Left lung (tissue), 10 donors: Measurements from ENCODE around the gene TRIM59. TPM values are rescaled to one million over a fixed set of nuclear protein-coding genes. Genes with fewer than 3 reads are reported as not detected.
A peak's percentile ranks its signal among the peaks of the same experiment; 100 is the strongest.

Source experiments
- ATAC-seq: fragments of 200-7000 bp; cut with Tn5 transposase; one replicate; pipeline ENCODE4 v1.9.1; 2020; ENCODE audit warnings: moderate library complexity
- DNase-seq, 4 donors: peaks; one replicate each; pipeline ENCODE4 v3.0.0-alpha.2; 2013 to 2020
- H3K27ac ChIP-seq, 2 donors: fragments of 200-600 bp; sonication (generic) in 1 of 2; one replicate each; pipeline versions ENCODE4 v1.5.0 to v1.8.0; 2020 to 2021
- H3K27me3 ChIP-seq, 2 donors: fragments of 200-600 bp; sonication (generic) in 1 of 2; one replicate each; pipeline versions ENCODE4 v1.5.0 to v1.8.0; 2020 to 2021
- H3K36me3 ChIP-seq, 2 donors: fragments of 200-600 bp; sonication (generic) in 1 of 2; one replicate each; pipeline versions ENCODE4 v1.5.0 to v1.8.0; 2020 to 2021
- H3K4me1 ChIP-seq, 2 donors: fragments of 200-600 bp; one replicate each; pipeline ENCODE4 v1.8.0; 2021
- H3K4me3 ChIP-seq, 2 donors: fragments of 200-600 bp; sonication (generic) in 1 of 2; one replicate each; pipeline versions ENCODE4 v1.5.0 to v1.8.0; 2020 to 2021; ENCODE audit warnings: mild to moderate bottlenecking in 1 of 2
- H3K9me3 ChIP-seq, 2 donors: fragments of 200-600 bp; sonication (generic) in 1 of 2; one replicate each; pipeline versions ENCODE4 v1.5.0 to v1.8.0; 2020 to 2021
- CTCF ChIP-seq, 2 donors: fragments of 200-600 bp; sonication (generic) in 1 of 2; IDR thresholded peaks; one replicate each; pipeline versions ENCODE4 v1.5.0 to v1.8.0; 2021; ENCODE audit warnings: antibody characterized with exemption in 2 of 2
- intact Hi-C, 2 donors: fragments of 100-400 bp; cut with DNase I; formaldehyde crosslinking; loops; one replicate each; pipeline versions ENCODE4 v1.11.2 to v1.14.2; 2022
- polyA plus RNA-seq, 6 donors: library from polyadenylated mRNA; unstranded; fragments of 120-200 nt; gene quantifications; one replicate each; pipeline ENCODE4 v1.2.1, GENCODE V29; 2013; ENCODE audit not compliant: insufficient read length in 6 of 6
- total RNA-seq, 2 donors: library from RNA; stranded (reverse); fragmentation: NEBNext Ultra II Directional; extraction: Animal tissue kit (Norgen Biotek cat#: 25700); gene quantifications; one replicate each; pipeline ENCODE4 v1.2.1, GENCODE V29; 2021
- donor health status: DM: no; HTN: yes; CAD: no.
- donor health status: DM: no; HTN: no; CAD: no.

The TRIM59 gene
- total and polyA plus RNA-seq, 8 donors = 4.3 to 29.3 (median 20.6) TPM

GRCh38 chr3:160417311-160417710 lies 32.3 kb downstream of the TRIM59 start:
- intact Hi-C loops = no loop called here
- Histone ChIP-seq H3K9me3 (no peaks in the 10 kb centered on the region), H3K4me3 (no peak overlapping the region), H3K27me3 (no peaks in the 10 kb centered on the region), H3K27ac (no peak overlapping the region), H3K4me1 (peaks cover 0 to 5% of the 10 kb centered on the region in 2 donors), H3K36me3 (peaks cover 0 to 84% of the 10 kb centered on the region in 2 donors)
- DNase-seq = no peak
- ATAC-seq = no peak
- no peak for TF ChIP-seq CTCF (IDR thresholded peaks at IDR 0.05)

GRCh38 chr3:160413613-160414248 lies 35.9 kb downstream of the TRIM59 start:
- H3K9me3 ChIP-seq = no peaks in the 10 kb centered on the region
- peaks cover 0 to 55% of the 10 kb centered on the region in 2 donors for H3K36me3 ChIP-seq
- no peak overlapping the region for H3K4me3 ChIP-seq
- peak; percentile 81 to 87 for TF ChIP-seq CTCF (IDR thresholded peaks at IDR 0.05)
- peak; percentile 94 for ATAC-seq
- intact Hi-C loops = no loop called here
- H3K27me3 ChIP-seq = no peaks in the 10 kb centered on the region
- no peak overlapping the region for H3K27ac ChIP-seq
- peaks cover 0 to 5% of the 10 kb centered on the region in 2 donors for H3K4me1 ChIP-seq
- peak in 1 of 4 donors; percentile 84 for DNase-seq

- Histone ChIP-seq H3K4me1 (peaks cover 0 to 5% of the 10 kb centered on the region in 2 donors), H3K9me3 (no peaks in the 10 kb centered on the region), H3K4me3 (no peak overlapping the region), H3K27ac (no peak overlapping the region), H3K27me3 (no peaks in the 10 kb centered on the region), H3K36me3 (peaks cover 0 to 45% of the 10 kb centered on the region in 2 donors)
- no peak for TF ChIP-seq CTCF (IDR thresholded peaks at IDR 0.05)
- no peak for ATAC-seq
- intact Hi-C loops = no loop called here
- DNase-seq = no peak
Measured at GRCh38 chr3:160412477-160412876, 37.1 kb downstream of the TRIM59 start.

GRCh38 chr3:160409812-160410610 lies 39.6 kb downstream of the TRIM59 start:
- peaks cover 0 to 31% of the 10 kb centered on the region in 2 donors for H3K36me3 ChIP-seq
- H3K4me3 ChIP-seq = no peak overlapping the region
- H3K27me3 ChIP-seq = no peaks in the 10 kb centered on the region
- H3K27ac ChIP-seq = no peak overlapping the region
- peaks cover 0 to 3% of the 10 kb centered on the region in 2 donors for H3K4me1 ChIP-seq
- H3K9me3 ChIP-seq = no peaks in the 10 kb centered on the region
- intact Hi-C loops = no loop called here
- no peak for DNase-seq
- no peak for TF ChIP-seq CTCF (IDR thresholded peaks at IDR 0.05)
- ATAC-seq = no peak

- no peak for TF ChIP-seq CTCF (IDR thresholded peaks at IDR 0.05)
- H3K27ac ChIP-seq = peak overlapping the region; percentile 48 to 91
- no peaks in the 10 kb centered on the region for H3K9me3 ChIP-seq
- H3K4me1 ChIP-seq = peaks cover 0 to 46% of the 10 kb centered on the region in 2 donors
- peaks cover 0 to 13% of the 10 kb centered on the region in 2 donors for H3K36me3 ChIP-seq
- ATAC-seq (no peak), DNase-seq (no peak)
- intact Hi-C loops = no loop called here
- H3K4me3 ChIP-seq = peak overlapping the region in 1 of 2 donors; percentile 81
- H3K27me3 ChIP-seq = no peaks in the 10 kb centered on the region
Measured at GRCh38 chr3:160403796-160404470, 45.7 kb downstream of the TRIM59 start.
